ENCODE results near the gene HOOK2. TPM values are rescaled to one million over a fixed set of nuclear protein-coding genes. Genes with fewer than 3 reads are reported as not detected.
A peak's percentile ranks its signal among the peaks of the same experiment; 100 is the strongest.

Gene HOOK2
- total and polyA plus RNA-seq, 2 of the 13 experiments (the other 11 are each of a cell fraction or from before 2014, with no cell fraction given) = 9.2 to 12.9 TPM

DNA sequence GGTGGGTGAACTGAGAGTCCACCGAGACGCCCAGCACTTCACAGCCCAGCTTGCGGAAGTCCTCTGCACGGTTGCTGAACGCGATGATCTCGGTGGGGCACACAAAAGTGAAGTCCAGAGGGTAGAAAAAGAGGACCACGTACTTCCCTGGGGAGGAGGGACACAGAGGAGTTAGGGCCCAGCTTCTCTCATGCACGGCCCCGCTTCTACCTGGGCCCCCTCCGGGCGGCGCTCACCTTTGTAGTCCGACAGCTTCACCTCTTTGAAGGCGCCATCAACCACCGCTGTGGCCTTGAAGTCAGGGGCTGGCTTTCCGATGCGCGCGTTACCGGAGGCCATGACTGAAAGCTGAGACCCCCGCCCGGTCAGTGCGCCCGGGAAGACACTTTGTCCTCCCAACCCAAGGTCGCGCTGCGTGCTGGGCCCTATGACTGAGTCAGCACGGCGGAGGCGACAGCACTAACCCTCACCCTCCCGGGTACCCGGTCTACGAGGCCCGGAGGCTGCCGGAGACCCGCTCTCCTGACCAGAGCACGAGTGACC is 25.6 kb upstream of the HOOK2 start (continued):
- TF ChIP-seq, protein P1, sequence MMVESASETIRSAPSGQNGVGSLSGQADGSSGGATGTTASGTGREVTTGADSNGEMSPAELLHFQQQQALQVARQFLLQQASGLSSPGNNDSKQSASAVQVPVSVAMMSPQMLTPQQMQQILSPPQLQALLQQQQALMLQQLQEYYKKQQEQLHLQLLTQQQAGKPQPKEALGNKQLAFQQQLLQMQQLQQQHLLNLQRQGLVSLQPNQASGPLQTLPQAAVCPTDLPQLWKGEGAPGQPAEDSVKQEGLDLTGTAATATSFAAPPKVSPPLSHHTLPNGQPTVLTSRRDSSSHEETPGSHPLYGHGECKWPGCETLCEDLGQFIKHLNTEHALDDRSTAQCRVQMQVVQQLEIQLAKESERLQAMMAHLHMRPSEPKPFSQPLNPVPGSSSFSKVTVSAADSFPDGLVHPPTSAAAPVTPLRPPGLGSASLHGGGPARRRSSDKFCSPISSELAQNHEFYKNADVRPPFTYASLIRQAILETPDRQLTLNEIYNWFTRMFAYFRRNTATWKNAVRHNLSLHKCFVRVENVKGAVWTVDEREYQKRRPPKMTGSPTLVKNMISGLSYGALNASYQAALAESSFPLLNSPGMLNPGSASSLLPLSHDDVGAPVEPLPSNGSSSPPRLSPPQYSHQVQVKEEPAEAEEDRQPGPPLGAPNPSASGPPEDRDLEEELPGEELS (CRISPR knock-in tag; IDR thresholded peaks at IDR 0.05) = no peak
- TF ChIP-seq RARA (CRISPR knock-in tag; IDR thresholded peaks at IDR 0.05) (no peak), PHF20 (CRISPR knock-in tag; IDR thresholded peaks at IDR 0.05) (0 out of 2 replicates have a peak, but pooled peaks have one; percentile 13), ZNF766 (CRISPR knock-in tag; IDR thresholded peaks at IDR 0.05; ENCODE audit: borderline replicate concordance) (no peak), ZNF773 (CRISPR knock-in tag; IDR thresholded peaks at IDR 0.05; ENCODE audit: borderline replicate concordance) (no peak), PHF8 (CRISPR knock-in tag; IDR thresholded peaks at IDR 0.05) (no peak), ZNF563 (CRISPR knock-in tag; IDR thresholded peaks at IDR 0.05) (no peak), ZNF441 (CRISPR knock-in tag; IDR thresholded peaks at IDR 0.05; ENCODE audit: borderline replicate concordance) (no peak), HDAC2 (CRISPR knock-in tag; IDR thresholded peaks at IDR 0.05) (no peak), EED (CRISPR knock-in tag; IDR thresholded peaks at IDR 0.05) (no peak), SCMH1 (CRISPR knock-in tag; IDR thresholded peaks at IDR 0.05; ENCODE audit: borderline replicate concordance) (no peak), RFX1 (IDR thresholded peaks at IDR 0.05) (no peak), MED8 (CRISPR knock-in tag; IDR thresholded peaks at IDR 0.05; ENCODE audit: insufficient replicate concordance) (no peak), ZNF749 (CRISPR knock-in tag; IDR thresholded peaks at IDR 0.05; ENCODE audit: borderline replicate concordance) (no peak), CEBPB (IDR thresholded peaks at IDR 0.05; ENCODE audit: borderline replicate concordance, low read depth, low read length) (no peak), KMT2A (CRISPR knock-in tag; IDR thresholded peaks at IDR 0.05) (no peak; the same call in 1 of the 2 replicates), ZNF451 (CRISPR knock-in tag; IDR thresholded peaks at IDR 0.05) (no peak), MLLT10 (CRISPR knock-in tag; IDR thresholded peaks at IDR 0.05) (no peak), ZNF768 (CRISPR knock-in tag; IDR thresholded peaks at IDR 0.05) (no peak), NR2F6 (IDR thresholded peaks at IDR 0.05) (no peak), NR2F6 (CRISPR knock-in tag; IDR thresholded peaks at IDR 0.05) (no peak)
- TF ChIP-seq, protein P2, sequence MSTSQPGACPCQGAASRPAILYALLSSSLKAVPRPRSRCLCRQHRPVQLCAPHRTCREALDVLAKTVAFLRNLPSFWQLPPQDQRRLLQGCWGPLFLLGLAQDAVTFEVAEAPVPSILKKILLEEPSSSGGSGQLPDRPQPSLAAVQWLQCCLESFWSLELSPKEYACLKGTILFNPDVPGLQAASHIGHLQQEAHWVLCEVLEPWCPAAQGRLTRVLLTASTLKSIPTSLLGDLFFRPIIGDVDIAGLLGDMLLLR (CRISPR knock-in tag; IDR thresholded peaks at IDR 0.05) = no peak
- TF ChIP-seq, protein P3, sequence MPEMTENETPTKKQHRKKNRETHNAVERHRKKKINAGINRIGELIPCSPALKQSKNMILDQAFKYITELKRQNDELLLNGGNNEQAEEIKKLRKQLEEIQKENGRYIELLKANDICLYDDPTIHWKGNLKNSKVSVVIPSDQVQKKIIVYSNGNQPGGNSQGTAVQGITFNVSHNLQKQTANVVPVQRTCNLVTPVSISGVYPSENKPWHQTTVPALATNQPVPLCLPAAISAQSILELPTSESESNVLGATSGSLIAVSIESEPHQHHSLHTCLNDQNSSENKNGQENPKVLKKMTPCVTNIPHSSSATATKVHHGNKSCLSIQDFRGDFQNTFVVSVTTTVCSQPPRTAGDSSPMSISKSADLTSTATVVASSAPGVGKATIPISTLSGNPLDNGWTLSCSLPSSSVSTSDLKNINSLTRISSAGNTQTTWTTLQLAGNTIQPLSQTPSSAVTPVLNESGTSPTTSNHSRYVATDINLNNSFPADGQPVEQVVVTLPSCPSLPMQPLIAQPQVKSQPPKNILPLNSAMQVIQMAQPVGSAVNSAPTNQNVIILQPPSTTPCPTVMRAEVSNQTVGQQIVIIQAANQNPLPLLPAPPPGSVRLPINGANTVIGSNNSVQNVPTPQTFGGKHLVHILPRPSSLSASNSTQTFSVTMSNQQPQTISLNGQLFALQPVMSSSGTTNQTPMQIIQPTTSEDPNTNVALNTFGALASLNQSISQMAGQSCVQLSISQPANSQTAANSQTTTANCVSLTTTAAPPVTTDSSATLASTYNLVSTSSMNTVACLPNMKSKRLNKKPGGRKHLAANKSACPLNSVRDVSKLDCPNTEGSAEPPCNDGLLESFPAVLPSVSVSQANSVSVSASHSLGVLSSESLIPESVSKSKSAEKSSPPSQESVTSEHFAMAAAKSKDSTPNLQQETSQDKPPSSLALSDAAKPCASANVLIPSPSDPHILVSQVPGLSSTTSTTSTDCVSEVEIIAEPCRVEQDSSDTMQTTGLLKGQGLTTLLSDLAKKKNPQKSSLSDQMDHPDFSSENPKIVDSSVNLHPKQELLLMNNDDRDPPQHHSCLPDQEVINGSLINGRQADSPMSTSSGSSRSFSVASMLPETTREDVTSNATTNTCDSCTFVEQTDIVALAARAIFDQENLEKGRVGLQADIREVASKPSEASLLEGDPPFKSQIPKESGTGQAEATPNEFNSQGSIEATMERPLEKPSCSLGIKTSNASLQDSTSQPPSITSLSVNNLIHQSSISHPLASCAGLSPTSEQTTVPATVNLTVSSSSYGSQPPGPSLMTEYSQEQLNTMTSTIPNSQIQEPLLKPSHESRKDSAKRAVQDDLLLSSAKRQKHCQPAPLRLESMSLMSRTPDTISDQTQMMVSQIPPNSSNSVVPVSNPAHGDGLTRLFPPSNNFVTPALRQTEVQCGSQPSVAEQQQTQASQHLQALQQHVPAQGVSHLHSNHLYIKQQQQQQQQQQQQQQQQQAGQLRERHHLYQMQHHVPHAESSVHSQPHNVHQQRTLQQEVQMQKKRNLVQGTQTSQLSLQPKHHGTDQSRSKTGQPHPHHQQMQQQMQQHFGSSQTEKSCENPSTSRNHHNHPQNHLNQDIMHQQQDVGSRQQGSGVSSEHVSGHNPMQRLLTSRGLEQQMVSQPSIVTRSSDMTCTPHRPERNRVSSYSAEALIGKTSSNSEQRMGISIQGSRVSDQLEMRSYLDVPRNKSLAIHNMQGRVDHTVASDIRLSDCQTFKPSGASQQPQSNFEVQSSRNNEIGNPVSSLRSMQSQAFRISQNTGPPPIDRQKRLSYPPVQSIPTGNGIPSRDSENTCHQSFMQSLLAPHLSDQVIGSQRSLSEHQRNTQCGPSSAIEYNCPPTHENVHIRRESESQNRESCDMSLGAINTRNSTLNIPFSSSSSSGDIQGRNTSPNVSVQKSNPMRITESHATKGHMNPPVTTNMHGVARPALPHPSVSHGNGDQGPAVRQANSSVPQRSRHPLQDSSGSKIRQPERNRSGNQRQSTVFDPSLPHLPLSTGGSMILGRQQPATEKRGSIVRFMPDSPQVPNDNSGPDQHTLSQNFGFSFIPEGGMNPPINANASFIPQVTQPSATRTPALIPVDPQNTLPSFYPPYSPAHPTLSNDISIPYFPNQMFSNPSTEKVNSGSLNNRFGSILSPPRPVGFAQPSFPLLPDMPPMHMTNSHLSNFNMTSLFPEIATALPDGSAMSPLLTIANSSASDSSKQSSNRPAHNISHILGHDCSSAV (CRISPR knock-in tag; IDR thresholded peaks at IDR 0.05; ENCODE audit: borderline replicate concordance) = no peak

All from HepG2 (cell line).